ENCODE data around the gene SMIM1.

- TF ChIP-seq SMC3 (IDR thresholded peaks at IDR 0.05): no peak
- TF ChIP-seq CTCF (IDR thresholded peaks at IDR 0.05): no peak
- TF ChIP-seq POLR2A (IDR thresholded peaks at IDR 0.05; ENCODE audit: low read length): peak; percentile 53
- TF ChIP-seq FOSL2 (IDR thresholded peaks at IDR 0.05): no peak
- no peak for TF ChIP-seq FOSL2 (CRISPR knock-in tag; IDR thresholded peaks at IDR 0.05)
- TF ChIP-seq RAD21 (conservative IDR thresholded peaks at IDR 0.05 in 1 of 2, IDR thresholded peaks at IDR 0.05 in 1 of 2): no peak
Observed at GRCh38 chr1:3796215-3797061, 23.9 kb downstream of the SMIM1 start, which contains the start of gene LRRC47.
